HG03439 (cell line): ENCODE results near the gene RGP1.

ENCODE experiments used
- ATAC-seq: cut with Tn5 transposase; IDR thresholded peaks from one replicate; pipeline ENCODE4 v1.9.1; 2021; ENCODE audit warnings: mild to moderate bottlenecking, moderate library complexity; ENCODE audit not compliant: unreplicated experiment

Gene RGP1

DNA sequence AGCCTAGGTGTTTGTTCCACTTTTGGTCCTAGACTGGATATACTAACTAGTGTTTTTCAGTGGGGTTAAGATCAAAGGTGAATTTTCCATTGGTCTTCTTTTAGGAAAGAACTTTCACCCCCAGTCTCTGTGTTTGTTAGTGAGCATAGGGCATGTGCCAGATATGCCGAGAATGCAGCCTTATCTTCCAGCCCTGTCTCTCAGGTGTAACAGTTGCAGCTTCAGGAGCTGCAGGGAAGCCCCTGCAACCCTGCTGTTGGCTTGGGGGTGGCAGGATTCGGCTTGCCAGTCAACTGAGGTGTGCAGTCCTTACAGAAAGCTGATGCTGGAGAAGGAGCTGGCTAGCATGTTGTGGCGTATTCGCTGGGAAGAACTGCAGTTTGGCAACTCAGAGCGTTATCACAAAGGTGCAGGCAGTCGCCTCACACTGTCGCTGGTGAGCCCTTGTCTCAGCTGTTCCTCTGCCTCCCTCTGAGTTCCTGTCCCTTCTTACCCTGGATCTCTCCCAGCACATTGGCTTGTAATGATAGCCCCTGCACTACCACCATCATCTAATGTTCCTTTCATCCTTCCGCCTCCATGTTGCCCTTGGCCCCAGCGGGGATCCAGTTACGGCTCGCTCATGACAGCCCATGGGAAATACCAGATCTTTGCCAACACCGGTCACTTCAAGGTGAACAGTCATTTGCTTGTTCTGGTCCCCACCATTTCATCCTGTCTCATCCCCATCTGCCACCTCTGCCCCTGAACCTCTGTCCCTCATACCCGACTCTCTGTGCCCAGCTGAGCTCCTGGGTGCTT lies 52.4 kb downstream of the RGP1 start:
- no peak for ATAC-seq

GRCh38 chr9:35806101-35806500 lies 57.0 kb downstream of the RGP1 start:
- no peak for ATAC-seq
